H1 (cell line): Measurements from ENCODE around the gene SLC1A2. TPM values are rescaled to one million over a fixed set of nuclear protein-coding genes. Genes with fewer than 3 reads are reported as not detected.
A peak's percentile ranks its signal among the peaks of the same experiment; 100 is the strongest.

Experiments used
- CTCF ChIA-PET: fragments of 300-600 bp; sonication (Branson Sonifier 250); formaldehyde crosslinking; loops from one replicate; lab custom pipeline; 2021; ENCODE audit not compliant: partially characterized antibody; lab: Charles Lee
- POLR2A ChIA-PET: fragments of 300-600 bp; sonication (Branson Sonifier 250); formaldehyde crosslinking; loops from one replicate; lab custom pipeline; 2021; ENCODE audit warnings: inconsistent platforms; ENCODE audit not compliant: partially characterized antibody; lab: Charles Lee
- DNase-seq, 2 experiments: peaks; one replicate each; pipeline versions ENCODE4 v3.0.0 to v3.0.0-alpha.2; 2010 to 2022; ENCODE audit warnings: low spot score in 2 of 2, low read depth in 1 of 2, mixed read lengths in 1 of 2
- FAIRE-seq: peaks from 2 replicates; lab custom pipeline; 2011; peaks lifted over from hg19 to GRCh38; lab: Jason Lieb, UNC
- H2AFZ ChIP-seq: 2 replicates; pipeline ENCODE4 v1.8.1; 2012; ENCODE audit warnings: low read length, inconsistent platforms
- H2AK5ac ChIP-seq: 2 replicates; pipeline ENCODE4 v1.6.1; 2013; ENCODE audit warnings: low read depth, low read length
- H2BK120ac ChIP-seq: replicated peaks from 2 replicates; pipeline ENCODE3; 2013; ENCODE audit warnings: low read depth, low read length, inconsistent platforms
- H2BK12ac ChIP-seq: 2 replicates; pipeline ENCODE4 v1.6.1; 2013; ENCODE audit warnings: low read depth, low read length
- H2BK15ac ChIP-seq: 2 replicates; pipeline ENCODE4 v1.6.1; 2013; ENCODE audit warnings: low read length
- H2BK20ac ChIP-seq: 2 replicates; pipeline ENCODE4 v1.6.1; 2013; ENCODE audit warnings: low read length
- H2BK5ac ChIP-seq: 2 replicates; pipeline ENCODE4 v1.6.1; 2013; ENCODE audit warnings: low read depth, low read length
- H3K14ac ChIP-seq: 2 replicates; pipeline ENCODE4 v1.6.1; 2013; ENCODE audit warnings: inconsistent platforms; ENCODE audit not compliant: insufficient read length
- H3K18ac ChIP-seq: 2 replicates; pipeline ENCODE4 v1.6.1; 2013; ENCODE audit warnings: low read length; ENCODE audit errors: extremely low read depth
- H3K23ac ChIP-seq: 2 replicates; pipeline ENCODE4 v1.6.1; 2013; ENCODE audit warnings: inconsistent platforms; ENCODE audit not compliant: insufficient read length
- H3K23me2 ChIP-seq: 2 replicates; pipeline ENCODE4 v1.6.1; 2013; ENCODE audit warnings: low read depth, low read length
- H3K27ac ChIP-seq: 2 replicates; pipeline ENCODE4 v1.6.1; 2011; ENCODE audit warnings: low read depth, low read length, inconsistent platforms
- H3K27me3 ChIP-seq, 4 experiments: replicated peaks in 1 of 4; 1 replicate in 1 of 4; 2 replicates in 3 of 4; pipeline versions ENCODE4 v1.6.1 to v1.8.1; 2011 to 2013; ENCODE audit warnings: low read length in 3 of 4, mild to moderate bottlenecking in 3 of 4, inconsistent platforms in 2 of 4, mixed read lengths in 2 of 4, moderate library complexity in 1 of 4; ENCODE audit not compliant: control insufficient read depth in 3 of 4, insufficient read depth in 3 of 4; ENCODE audit errors: extremely low read depth in 1 of 4
- H3K36me3 ChIP-seq, 4 experiments: 2 replicates each; pipeline versions ENCODE4 v1.6.1 to v1.8.1; 2011 to 2013; ENCODE audit warnings: mild to moderate bottlenecking in 4 of 4, low read length in 3 of 4, moderate library complexity in 2 of 4, control low read depth in 1 of 4, inconsistent platforms in 1 of 4; ENCODE audit not compliant: insufficient read depth in 4 of 4, control insufficient read depth in 2 of 4
- H3K4ac ChIP-seq: replicated peaks from 2 replicates; pipeline ENCODE3; 2013; ENCODE audit warnings: low read length, low read depth, mixed read lengths, inconsistent platforms; ENCODE audit not compliant: insufficient read length
- H3K4me1 ChIP-seq, 4 experiments: replicated peaks in 1 of 4; 1 replicate in 1 of 4; 2 replicates in 3 of 4; pipeline versions ENCODE4 v1.6.1 to v1.8.1; 2011 to 2013; ENCODE audit warnings: low read length in 3 of 4, inconsistent platforms in 2 of 4, mixed read lengths in 1 of 4; ENCODE audit not compliant: insufficient read depth in 4 of 4, control insufficient read depth in 3 of 4
- H3K4me2 ChIP-seq, 2 experiments: 2 replicates each; pipeline versions ENCODE4 v1.6.1 to v1.8.1; 2011 to 2013; ENCODE audit warnings: low read depth in 2 of 2, low read length in 2 of 2, control low read depth in 1 of 2, inconsistent platforms in 1 of 2, mild to moderate bottlenecking in 1 of 2; ENCODE audit not compliant: insufficient read depth in 1 of 2
- H3K4me3 ChIP-seq, 4 experiments: fragments of 200-600, 300-600 bp in 1 of 4; sonication (generic), shearing (Covaris generic), sonication (Bioruptor Twin) in 1 of 4; 2 replicates each; pipeline versions ENCODE4 v1.5.1 to v1.8.1; 2011 to 2016; ENCODE audit warnings: low read length in 4 of 4, low read depth in 3 of 4, control low read depth in 2 of 4, inconsistent platforms in 2 of 4, mild to moderate bottlenecking in 2 of 4, mixed read lengths in 1 of 4, moderate library complexity in 1 of 4; ENCODE audit not compliant: insufficient read depth in 2 of 4; ENCODE audit errors: extremely low read depth in 1 of 4
- H3K56ac ChIP-seq: replicated peaks from 2 replicates; pipeline ENCODE3; 2013; ENCODE audit warnings: low read depth, mild to moderate bottlenecking, mixed read lengths, low read length, inconsistent platforms; ENCODE audit not compliant: insufficient read length
- H3K79me1 ChIP-seq: 2 replicates; pipeline ENCODE4 v1.6.1; 2013; ENCODE audit warnings: low read depth, low read length, control low read depth
- H3K79me2 ChIP-seq, 2 experiments: 2 replicates each; pipeline versions ENCODE4 v1.6.1 to v1.8.1; 2012 to 2013; ENCODE audit warnings: low read length in 2 of 2, mild to moderate bottlenecking in 2 of 2, inconsistent platforms in 1 of 2; ENCODE audit not compliant: insufficient read depth in 2 of 2, control insufficient read depth in 1 of 2
- H3K9ac ChIP-seq, 4 experiments: replicated peaks in 1 of 4; 1 replicate in 1 of 4; 2 replicates in 3 of 4; pipeline versions ENCODE4 v1.6.1 to v1.8.1; 2011 to 2013; ENCODE audit warnings: low read depth in 3 of 4, low read length in 3 of 4, control low read depth in 2 of 4, mild to moderate bottlenecking in 2 of 4, moderate library complexity in 2 of 4, inconsistent platforms in 1 of 4; ENCODE audit errors: extremely low read depth in 1 of 4
- H3K9me3 ChIP-seq, 2 experiments: 2 replicates each; pipeline versions ENCODE4 v1.6.1 to v1.8.1; 2012 to 2013; ENCODE audit warnings: mild to moderate bottlenecking in 2 of 2, moderate library complexity in 2 of 2, control low read depth in 1 of 2, inconsistent platforms in 1 of 2, low read depth in 1 of 2, low read length in 1 of 2, mixed read lengths in 1 of 2; ENCODE audit not compliant: insufficient read depth in 2 of 2
- H4K20me1 ChIP-seq, 2 experiments: replicated peaks in 1 of 2; 2 replicates each; pipeline versions ENCODE3 to v1.8.1; 2011 to 2013; ENCODE audit warnings: inconsistent platforms in 2 of 2, low read length in 2 of 2, mild to moderate bottlenecking in 1 of 2; ENCODE audit not compliant: insufficient read depth in 2 of 2, control insufficient read depth in 1 of 2
- H4K5ac ChIP-seq: 2 replicates; pipeline ENCODE4 v1.6.1; 2013; ENCODE audit warnings: low read length, low read depth, mixed read lengths, inconsistent platforms; ENCODE audit not compliant: insufficient read length
- H4K8ac ChIP-seq: 2 replicates; pipeline ENCODE4 v1.8.0; 2013; ENCODE audit warnings: mild to moderate bottlenecking, moderate library complexity, low read length, inconsistent platforms; ENCODE audit not compliant: insufficient read depth; ENCODE audit errors: extremely low read depth
- H4K91ac ChIP-seq: replicated peaks from 2 replicates; pipeline ENCODE3; 2013; ENCODE audit warnings: low read length, mixed read lengths, inconsistent platforms; ENCODE audit not compliant: insufficient read length
- TBP ChIP-seq: IDR thresholded peaks from 2 replicates; pipeline ENCODE4 v1.6.1; 2011; ENCODE audit warnings: low read depth, low read length, improper control_type of control experiment
- USF2 ChIP-seq: IDR thresholded peaks from 2 replicates; pipeline ENCODE4 v1.6.1; 2011; ENCODE audit warnings: low read length, improper control_type of control experiment
- YY1 ChIP-seq: IDR thresholded peaks from 2 replicates; pipeline ENCODE4 v1.6.1; 2011; ENCODE audit warnings: low read depth, mild to moderate bottlenecking, low read length
- WGBS, 2 experiments: shearing (Covaris generic) in 1 of 2; methylation state at CpG; one replicate each; pipeline versions ENCODE4 v1.1.6 to v1.1.7; 2013 to 2015; ENCODE audit warnings: low lambda C conversion rate in 2 of 2, mixed read lengths in 2 of 2, inconsistent platforms in 1 of 2, low coverage in 1 of 2, missing lambda C conversion rate in 1 of 2; ENCODE audit not compliant: insufficient replicate concordance in 2 of 2, insufficient coverage in 1 of 2, insufficient read length in 1 of 2; ENCODE audit errors: extremely low coverage in 1 of 2, missing lambda C conversion rate in 1 of 2; 5-methylcytosine and 5-hydroxymethylcytosine counted together
- polyA plus RNA-seq, 7 experiments: library from polyadenylated mRNA; depleted of rRNA in 3 of 7; stranded (reverse) in 5 of 7; unstranded in 2 of 7; fragments of >200 nt in 5 of 7; fragments of 200-250 nt in 2 of 7; gene quantifications; 1 replicate in 5 of 7; 2 replicates in 1 of 7; 4 replicates in 1 of 7; pipeline versions ENCODE4 v1.2.1 to v1.2.3, GENCODE V29; 2011 to 2013; ENCODE audit warnings: missing spikeins in 2 of 7, mixed read lengths in 2 of 7
- total RNA-seq: library from RNA; stranded (reverse); fragmentation: NEBNext Ultra II Directional; extraction: Animal tissue kit (Norgen Biotek cat#: 25700); gene quantifications from 2 replicates; pipeline ENCODE4 v1.2.1, GENCODE V29; 2021

Gene SLC1A2
- total and polyA plus RNA-seq, 2 of the 8 experiments (the other 6 are each of a cell fraction or from before 2014, with no cell fraction given), result 0.57 to 1.2 TPM

- no peak overlapping the region for H4K8ac ChIP-seq
- 86% methylated on average over 7 of the region's 7 CpGs; no CpG with 5 or more reads in 1 of the 2 experiments for WGBS, 2 experiments
- no peak for FAIRE-seq
- TF ChIP-seq YY1, result no peak
- TF ChIP-seq TBP, result no peak
- no peak for TF ChIP-seq USF2
Measured at GRCh38 chr11:35317253-35317652, 102.1 kb downstream of the SLC1A2 start.

More at GRCh38 chr11:35317253-35317652, 102.1 kb downstream of the SLC1A2 start:
- H3K14ac ChIP-seq, result no peak overlapping the region
- H2AK5ac ChIP-seq, result no peak overlapping the region
- H3K4ac ChIP-seq, result no peak overlapping the region
- no peak overlapping the region for H4K91ac ChIP-seq
- H2BK120ac ChIP-seq, result no peak overlapping the region
- H3K79me2 ChIP-seq, result no peaks in the 10 kb centered on the region
- H3K27me3 ChIP-seq, result no peaks in the 10 kb centered on the region; a peak in 1 of 7 replicates
- no peak overlapping the region for H2BK15ac ChIP-seq
- H2AFZ ChIP-seq, result 0 out of 2 replicates have a peak overlapping the region, but pooled peaks have one; percentile 5
- no peaks in the 10 kb centered on the region for H4K20me1 ChIP-seq
- no peak for DNase-seq
- H2BK20ac ChIP-seq, result no peak overlapping the region
- no peak overlapping the region for H3K4me3 ChIP-seq
- no peak overlapping the region for H3K4me2 ChIP-seq
- no peak overlapping the region for H2BK5ac ChIP-seq
- H3K79me1 ChIP-seq, result no peaks in the 10 kb centered on the region
- H3K23me2 ChIP-seq, result no peaks in the 10 kb centered on the region
- H3K23ac ChIP-seq, result no peak overlapping the region
- no peaks in the 10 kb centered on the region for H3K9me3 ChIP-seq
- H3K9ac ChIP-seq, result no peak overlapping the region
- no peak overlapping the region for H2BK12ac ChIP-seq
- H3K36me3 ChIP-seq, result no peaks in the 10 kb centered on the region
- H3K56ac ChIP-seq, result no peak overlapping the region
- POLR2A ChIA-PET, result no interaction called here
- CTCF ChIA-PET, result interaction anchor here (0.6 to 2.0 kb wide), 4 partner anchors 12 to 1531 kb away, joined by 3 to 9 read pairs (median 7); no protein-coding TSS in a partner anchor
- no peak overlapping the region for H3K27ac ChIP-seq
- H3K4me1 ChIP-seq, result peaks cover 0 to 5% (median 0%) of the 10 kb centered on the region in 4 experiments; a peak in 1 of 7 replicates
- H4K5ac ChIP-seq, result no peak overlapping the region
- no peak overlapping the region for H3K18ac ChIP-seq
